Measurements from ENCODE around the gene TREML2. TPM values are rescaled to one million over a fixed set of nuclear protein-coding genes. Genes with fewer than 3 reads are reported as not detected.

The TREML2 gene
- total RNA-seq, 2 donors from 2014 or later = 0.17 TPM; not detected in 1

- WGBS = 96% methylated on average over 1 of the region's 1 CpG
These were observed 53.0 kb downstream of the TREML2 start for GRCh38 chr6:41147917-41148316.

More at GRCh38 chr6:41147917-41148316, 53.0 kb downstream of the TREML2 start:
- TF ChIP-seq POLR2AphosphoS5 (IDR thresholded peaks at IDR 0.05) (no peak), POLR2A (IDR thresholded peaks at IDR 0.05) (no peak), CTCF (IDR thresholded peaks at IDR 0.05) (no peak)
- H3K9me3 ChIP-seq = no peaks in the 10 kb centered on the region
- intact Hi-C loops (cut with DNase I) = no loop called here
- H3K36me3 ChIP-seq = no peaks in the 10 kb centered on the region
- no peak overlapping the region for H3K4me3 ChIP-seq
- H3K27ac ChIP-seq = no peak overlapping the region
- H3K27me3 ChIP-seq (replicated peaks; ENCODE audit: insufficient read depth) = no peaks in the 10 kb centered on the region
- DNase-seq (ENCODE audit: low spot score) = no peak
- H3K4me1 ChIP-seq (replicated peaks) = no peaks in the 10 kb centered on the region

Small RNAs within 50 kb of the gene (small RNA-seq; reads per million reads assigned to genes)
- 0 reads per million in 2 donors for gene AL391903.2
- 1.6 to 3.8 reads per million in 2 donors for gene RNA5SP207

Other genes starting within 250 kb of the TREML2 start
- gene UNC5CL, start 161.9 kb downstream of the TREML2 start, total RNA-seq = 1 to 10 TPM in 1 of 2 donors, under 1 TPM in 1; 0.46 to 1.6 TPM
- not detected for gene TSPO2, start 158.7 kb downstream of the TREML2 start, total RNA-seq
- gene APOBEC2, start 147.9 kb downstream of the TREML2 start, total RNA-seq = 1 to 10 TPM in 1 of 2 donors, not detected in 1; 2.0 TPM
- 10 to 100 TPM; 22.9 to 27.2 TPM for gene OARD1, start 128.8 kb downstream of the TREML2 start, total RNA-seq
- 10 to 100 TPM; 23.1 to 48.3 TPM for gene NFYA, start 128.2 kb downstream of the TREML2 start, total RNA-seq
- not detected for gene TREML1, start 46.8 kb downstream of the TREML2 start, total RNA-seq
- gene TREM2, start 38.0 kb downstream of the TREML2 start, total RNA-seq = 1 to 10 TPM; 6.8 to 8.1 TPM
- gene TREML4, start 27.2 kb upstream of the TREML2 start, total RNA-seq = not detected
- not detected for gene TREM1, start 85.5 kb upstream of the TREML2 start, total RNA-seq
- gene NCR2, start 134.5 kb upstream of the TREML2 start, total RNA-seq = not detected